H1 (cell line): ENCODE data around the gene TPST2. TPM values are rescaled to one million over a fixed set of nuclear protein-coding genes. Genes with fewer than 3 reads are reported as not detected.

Experiments used
- CTCF ChIA-PET: fragments of 300-600 bp; sonication (Branson Sonifier 250); formaldehyde crosslinking; loops from one replicate; lab custom pipeline; 2021; ENCODE audit not compliant: partially characterized antibody; lab: Charles Lee
- POLR2A ChIA-PET: fragments of 300-600 bp; sonication (Branson Sonifier 250); formaldehyde crosslinking; loops from one replicate; lab custom pipeline; 2021; ENCODE audit warnings: inconsistent platforms; ENCODE audit not compliant: partially characterized antibody; lab: Charles Lee
- DNase-seq, 2 experiments: peaks; one replicate each; pipeline versions ENCODE4 v3.0.0 to v3.0.0-alpha.2; 2010 to 2022; ENCODE audit warnings: low spot score in 2 of 2, low read depth in 1 of 2, mixed read lengths in 1 of 2
- FAIRE-seq: peaks from 2 replicates; lab custom pipeline; 2011; peaks lifted over from hg19 to GRCh38; lab: Jason Lieb, UNC
- H2AFZ ChIP-seq: 2 replicates; pipeline ENCODE4 v1.8.1; 2012; ENCODE audit warnings: low read length, inconsistent platforms
- H2AK5ac ChIP-seq: 2 replicates; pipeline ENCODE4 v1.6.1; 2013; ENCODE audit warnings: low read depth, low read length
- H2BK120ac ChIP-seq: replicated peaks from 2 replicates; pipeline ENCODE3; 2013; ENCODE audit warnings: low read depth, low read length, inconsistent platforms
- H2BK12ac ChIP-seq: 2 replicates; pipeline ENCODE4 v1.6.1; 2013; ENCODE audit warnings: low read depth, low read length
- H2BK15ac ChIP-seq: 2 replicates; pipeline ENCODE4 v1.6.1; 2013; ENCODE audit warnings: low read length
- H2BK20ac ChIP-seq: 2 replicates; pipeline ENCODE4 v1.6.1; 2013; ENCODE audit warnings: low read length
- H2BK5ac ChIP-seq: 2 replicates; pipeline ENCODE4 v1.6.1; 2013; ENCODE audit warnings: low read depth, low read length
- H3K14ac ChIP-seq: 2 replicates; pipeline ENCODE4 v1.6.1; 2013; ENCODE audit warnings: inconsistent platforms; ENCODE audit not compliant: insufficient read length
- H3K18ac ChIP-seq: 2 replicates; pipeline ENCODE4 v1.6.1; 2013; ENCODE audit warnings: low read length; ENCODE audit errors: extremely low read depth
- H3K23ac ChIP-seq: 2 replicates; pipeline ENCODE4 v1.6.1; 2013; ENCODE audit warnings: inconsistent platforms; ENCODE audit not compliant: insufficient read length
- H3K23me2 ChIP-seq: 2 replicates; pipeline ENCODE4 v1.6.1; 2013; ENCODE audit warnings: low read depth, low read length
- H3K27ac ChIP-seq: 2 replicates; pipeline ENCODE4 v1.6.1; 2011; ENCODE audit warnings: low read depth, low read length, inconsistent platforms
- H3K27me3 ChIP-seq, 4 experiments: replicated peaks in 1 of 4; 1 replicate in 1 of 4; 2 replicates in 3 of 4; pipeline versions ENCODE4 v1.6.1 to v1.8.1; 2011 to 2013; ENCODE audit warnings: low read length in 3 of 4, mild to moderate bottlenecking in 3 of 4, inconsistent platforms in 2 of 4, mixed read lengths in 2 of 4, moderate library complexity in 1 of 4; ENCODE audit not compliant: control insufficient read depth in 3 of 4, insufficient read depth in 3 of 4; ENCODE audit errors: extremely low read depth in 1 of 4
- H3K36me3 ChIP-seq, 4 experiments: 2 replicates each; pipeline versions ENCODE4 v1.6.1 to v1.8.1; 2011 to 2013; ENCODE audit warnings: mild to moderate bottlenecking in 4 of 4, low read length in 3 of 4, moderate library complexity in 2 of 4, control low read depth in 1 of 4, inconsistent platforms in 1 of 4; ENCODE audit not compliant: insufficient read depth in 4 of 4, control insufficient read depth in 2 of 4
- H3K4ac ChIP-seq: replicated peaks from 2 replicates; pipeline ENCODE3; 2013; ENCODE audit warnings: low read length, low read depth, mixed read lengths, inconsistent platforms; ENCODE audit not compliant: insufficient read length
- H3K4me1 ChIP-seq, 4 experiments: replicated peaks in 1 of 4; 1 replicate in 1 of 4; 2 replicates in 3 of 4; pipeline versions ENCODE4 v1.6.1 to v1.8.1; 2011 to 2013; ENCODE audit warnings: low read length in 3 of 4, inconsistent platforms in 2 of 4, mixed read lengths in 1 of 4; ENCODE audit not compliant: insufficient read depth in 4 of 4, control insufficient read depth in 3 of 4
- H3K4me2 ChIP-seq, 2 experiments: 2 replicates each; pipeline versions ENCODE4 v1.6.1 to v1.8.1; 2011 to 2013; ENCODE audit warnings: low read depth in 2 of 2, low read length in 2 of 2, control low read depth in 1 of 2, inconsistent platforms in 1 of 2, mild to moderate bottlenecking in 1 of 2; ENCODE audit not compliant: insufficient read depth in 1 of 2
- H3K4me3 ChIP-seq, 4 experiments: fragments of 200-600, 300-600 bp in 1 of 4; sonication (generic), shearing (Covaris generic), sonication (Bioruptor Twin) in 1 of 4; 2 replicates each; pipeline versions ENCODE4 v1.5.1 to v1.8.1; 2011 to 2016; ENCODE audit warnings: low read length in 4 of 4, low read depth in 3 of 4, control low read depth in 2 of 4, inconsistent platforms in 2 of 4, mild to moderate bottlenecking in 2 of 4, mixed read lengths in 1 of 4, moderate library complexity in 1 of 4; ENCODE audit not compliant: insufficient read depth in 2 of 4; ENCODE audit errors: extremely low read depth in 1 of 4
- H3K56ac ChIP-seq: replicated peaks from 2 replicates; pipeline ENCODE3; 2013; ENCODE audit warnings: low read depth, mild to moderate bottlenecking, mixed read lengths, low read length, inconsistent platforms; ENCODE audit not compliant: insufficient read length
- H3K79me1 ChIP-seq: 2 replicates; pipeline ENCODE4 v1.6.1; 2013; ENCODE audit warnings: low read depth, low read length, control low read depth
- H3K79me2 ChIP-seq, 2 experiments: 2 replicates each; pipeline versions ENCODE4 v1.6.1 to v1.8.1; 2012 to 2013; ENCODE audit warnings: low read length in 2 of 2, mild to moderate bottlenecking in 2 of 2, inconsistent platforms in 1 of 2; ENCODE audit not compliant: insufficient read depth in 2 of 2, control insufficient read depth in 1 of 2
- H3K9ac ChIP-seq, 4 experiments: replicated peaks in 1 of 4; 1 replicate in 1 of 4; 2 replicates in 3 of 4; pipeline versions ENCODE4 v1.6.1 to v1.8.1; 2011 to 2013; ENCODE audit warnings: low read depth in 3 of 4, low read length in 3 of 4, control low read depth in 2 of 4, mild to moderate bottlenecking in 2 of 4, moderate library complexity in 2 of 4, inconsistent platforms in 1 of 4; ENCODE audit errors: extremely low read depth in 1 of 4
- H3K9me3 ChIP-seq, 2 experiments: 2 replicates each; pipeline versions ENCODE4 v1.6.1 to v1.8.1; 2012 to 2013; ENCODE audit warnings: mild to moderate bottlenecking in 2 of 2, moderate library complexity in 2 of 2, control low read depth in 1 of 2, inconsistent platforms in 1 of 2, low read depth in 1 of 2, low read length in 1 of 2, mixed read lengths in 1 of 2; ENCODE audit not compliant: insufficient read depth in 2 of 2
- H4K20me1 ChIP-seq, 2 experiments: replicated peaks in 1 of 2; 2 replicates each; pipeline versions ENCODE3 to v1.8.1; 2011 to 2013; ENCODE audit warnings: inconsistent platforms in 2 of 2, low read length in 2 of 2, mild to moderate bottlenecking in 1 of 2; ENCODE audit not compliant: insufficient read depth in 2 of 2, control insufficient read depth in 1 of 2
- H4K5ac ChIP-seq: 2 replicates; pipeline ENCODE4 v1.6.1; 2013; ENCODE audit warnings: low read length, low read depth, mixed read lengths, inconsistent platforms; ENCODE audit not compliant: insufficient read length
- H4K8ac ChIP-seq: 2 replicates; pipeline ENCODE4 v1.8.0; 2013; ENCODE audit warnings: mild to moderate bottlenecking, moderate library complexity, low read length, inconsistent platforms; ENCODE audit not compliant: insufficient read depth; ENCODE audit errors: extremely low read depth
- H4K91ac ChIP-seq: replicated peaks from 2 replicates; pipeline ENCODE3; 2013; ENCODE audit warnings: low read length, mixed read lengths, inconsistent platforms; ENCODE audit not compliant: insufficient read length
- BACH1 ChIP-seq: IDR thresholded peaks from 2 replicates; pipeline ENCODE4 v1.6.1; 2012; ENCODE audit warnings: low read length, improper control_type of control experiment
- NRF1 ChIP-seq: IDR thresholded peaks from 2 replicates; pipeline ENCODE4 v1.6.1; 2011; ENCODE audit warnings: mild to moderate bottlenecking, low read depth, low read length, improper control_type of control experiment
- WGBS, 2 experiments: shearing (Covaris generic) in 1 of 2; methylation state at CpG; one replicate each; pipeline versions ENCODE4 v1.1.6 to v1.1.7; 2013 to 2015; ENCODE audit warnings: low lambda C conversion rate in 2 of 2, mixed read lengths in 2 of 2, inconsistent platforms in 1 of 2, low coverage in 1 of 2, missing lambda C conversion rate in 1 of 2; ENCODE audit not compliant: insufficient replicate concordance in 2 of 2, insufficient coverage in 1 of 2, insufficient read length in 1 of 2; ENCODE audit errors: extremely low coverage in 1 of 2, missing lambda C conversion rate in 1 of 2; 5-methylcytosine and 5-hydroxymethylcytosine counted together
- polyA plus RNA-seq, 7 experiments: library from polyadenylated mRNA; depleted of rRNA in 3 of 7; stranded (reverse) in 5 of 7; unstranded in 2 of 7; fragments of >200 nt in 5 of 7; fragments of 200-250 nt in 2 of 7; gene quantifications; 1 replicate in 5 of 7; 2 replicates in 1 of 7; 4 replicates in 1 of 7; pipeline versions ENCODE4 v1.2.1 to v1.2.3, GENCODE V29; 2011 to 2013; ENCODE audit warnings: missing spikeins in 2 of 7, mixed read lengths in 2 of 7
- total RNA-seq: library from RNA; stranded (reverse); fragmentation: NEBNext Ultra II Directional; extraction: Animal tissue kit (Norgen Biotek cat#: 25700); gene quantifications from 2 replicates; pipeline ENCODE4 v1.2.1, GENCODE V29; 2021

TPST2 gene
- total and polyA plus RNA-seq, 2 of the 8 experiments (the other 6 are each of a cell fraction or from before 2014, with no cell fraction given) = 58.8 to 143 TPM

DNA sequence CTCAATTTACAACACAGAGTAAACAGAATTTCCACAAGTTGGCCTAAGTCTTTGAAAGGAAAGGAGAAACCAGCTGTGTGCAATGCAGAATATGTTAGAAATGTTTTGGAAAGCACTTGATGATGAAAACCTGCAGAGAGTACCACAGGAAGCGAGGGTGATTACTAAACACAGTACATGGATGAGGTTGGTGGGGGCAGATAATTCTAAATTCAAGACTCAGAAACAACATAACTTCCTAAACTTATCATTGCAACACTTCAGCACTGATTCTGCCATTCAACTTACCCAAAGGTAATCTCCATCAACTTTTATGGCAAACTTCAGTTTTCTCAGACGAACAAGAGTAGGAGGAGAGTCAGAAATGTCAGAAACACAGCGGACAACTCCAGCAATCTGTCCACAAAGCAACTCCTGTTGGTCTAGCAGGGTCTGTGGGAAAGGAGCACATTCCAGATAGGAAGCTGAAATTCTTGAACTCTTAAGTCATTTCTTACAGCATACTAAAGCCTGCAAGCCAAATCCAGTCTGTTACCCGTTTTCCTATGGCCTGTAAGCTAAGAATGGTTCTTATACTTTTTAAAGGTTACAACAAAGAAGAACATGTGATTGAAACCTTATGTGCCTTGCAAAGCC is 113.1 kb downstream of the TPST2 start:
- H3K79me1 ChIP-seq = no peaks in the 10 kb centered on the region
- DNase-seq = no peak
- no peak overlapping the region for H2BK15ac ChIP-seq
- peaks cover 0 to 4% (median 2%) of the 10 kb centered on the region in 4 experiments; a peak in 3 of 7 replicates for H3K4me1 ChIP-seq
- H3K79me2 ChIP-seq = peaks cover 0 to 27% of the 10 kb centered on the region in 2 experiments; a peak in 2 of 4 replicates
- H2BK5ac ChIP-seq = no peak overlapping the region
- H3K56ac ChIP-seq = no peak overlapping the region
- CTCF ChIA-PET = no interaction called here
- H3K23me2 ChIP-seq = no peaks in the 10 kb centered on the region; the same call in 1 of the 2 replicates
- H3K4me3 ChIP-seq = no peak overlapping the region
- H4K20me1 ChIP-seq = peaks cover 0 to 3% of the 10 kb centered on the region in 2 experiments
- no peak overlapping the region for H3K18ac ChIP-seq
- no peak overlapping the region for H3K9ac ChIP-seq
- H2AK5ac ChIP-seq = no peak overlapping the region
- H3K4ac ChIP-seq = no peak overlapping the region
- H3K4me2 ChIP-seq = no peak overlapping the region
- no peak overlapping the region for H3K23ac ChIP-seq
- H4K91ac ChIP-seq = no peak overlapping the region
- no peak overlapping the region for H3K14ac ChIP-seq
- H2BK12ac ChIP-seq = no peak overlapping the region
- H4K5ac ChIP-seq = no peak overlapping the region
- no peak overlapping the region for H2AFZ ChIP-seq
- peaks cover 5 to 45% (median 35%) of the 10 kb centered on the region in 4 experiments; a peak in 7 of 8 replicates for H3K36me3 ChIP-seq
- TF ChIP-seq BACH1 (no peak), NRF1 (no peak)
- TF ChIP-seq, all 59 proteins: peak for 0
- no peaks in the 10 kb centered on the region for H3K9me3 ChIP-seq
- H2BK120ac ChIP-seq = no peak overlapping the region
- FAIRE-seq = no peak
- WGBS, 2 experiments = 96% methylated on average over 4 of the region's 4 CpGs; no CpG with 5 or more reads in 1 of the 2 experiments
- POLR2A ChIA-PET = no interaction called here
- no peaks in the 10 kb centered on the region for H3K27me3 ChIP-seq
- no peak overlapping the region for H2BK20ac ChIP-seq
- H4K8ac ChIP-seq = no peak overlapping the region
- H3K27ac ChIP-seq = no peak overlapping the region
